A673 (cell line): ENCODE data around the gene DNAJB2. TPM values are rescaled to one million over a fixed set of nuclear protein-coding genes. Genes with fewer than 3 reads are reported as not detected.

Experiments used
- BruUV-seq: library from RNA; stranded (reverse); fragments of 400-500 nt; replicated peaks from 2 replicates; lab custom pipeline; 2021; lab: Mats Ljungman, UMichigan
- CTCF ChIA-PET: fragments of 300-600 bp; sonication (Branson Sonifier 250); formaldehyde crosslinking; loops from one replicate; lab custom pipeline; 2022; ENCODE audit warnings: antibody characterized with exemption; lab: Charles Lee
- POLR2A ChIA-PET: fragments of 300-600 bp; sonication (Branson Sonifier 250); formaldehyde crosslinking; loops from one replicate; lab custom pipeline; 2022; ENCODE audit warnings: antibody characterized with exemption; ENCODE audit not compliant: low non-redundant PET; lab: Charles Lee
- DNase-seq: peaks from one replicate; pipeline ENCODE4 v3.0.0-alpha.2; 2015; ENCODE audit warnings: low spot score
- H3K27ac ChIP-seq: fragments of 200-600 bp; sonication (generic); 2 replicates; pipeline ENCODE4 v1.5.1; 2016; ENCODE audit warnings: mixed run types, low read depth, mild to moderate bottlenecking, mixed read lengths, antibody characterized with exemption, low read length; ENCODE audit not compliant: poor library complexity, severe bottlenecking
- H3K27me3 ChIP-seq: fragments of 200-600 bp; sonication (generic); replicated peaks from 2 replicates; pipeline ENCODE4 v1.6.1; 2017; ENCODE audit warnings: mixed run types, low read depth, mild to moderate bottlenecking, mixed read lengths, antibody characterized with exemption, low read length; ENCODE audit not compliant: insufficient read depth, poor library complexity
- H3K36me3 ChIP-seq: fragments of 200-600 bp; sonication (generic); 2 replicates; pipeline ENCODE4 v1.6.1; 2016; ENCODE audit warnings: mixed run types, mild to moderate bottlenecking, mixed read lengths, antibody characterized with exemption, low read length; ENCODE audit not compliant: insufficient read depth, poor library complexity, severe bottlenecking
- H3K4me1 ChIP-seq: fragments of 200-600 bp; sonication (generic); 2 replicates; pipeline ENCODE4 v1.6.1; 2017; ENCODE audit warnings: mixed run types, mild to moderate bottlenecking, mixed read lengths, antibody characterized with exemption, low read length; ENCODE audit not compliant: insufficient read depth, poor library complexity, severe bottlenecking
- H3K4me3 ChIP-seq: fragments of 200-600 bp; sonication (generic); 2 replicates; pipeline ENCODE4 v1.5.1; 2016; ENCODE audit warnings: low read depth, mixed run types, mild to moderate bottlenecking, mixed read lengths, low read length; ENCODE audit not compliant: poor library complexity, severe bottlenecking
- H3K9me3 ChIP-seq: fragments of 200-600 bp; sonication (generic); 2 replicates; pipeline ENCODE4 v1.6.1; 2016; ENCODE audit warnings: mixed run types, low read depth, mild to moderate bottlenecking, mixed read lengths, antibody characterized with exemption, low read length; ENCODE audit not compliant: poor library complexity, severe bottlenecking
- CTCF ChIP-seq: fragments of 300-800, 200-600 bp; sonication (generic); conservative IDR thresholded peaks from 2 replicates; pipeline ENCODE4 v1.5.1; 2017; ENCODE audit warnings: low read depth, mild to moderate bottlenecking, antibody characterized with exemption, low read length, moderate library complexity, mixed read lengths
- EZH2 ChIP-seq: fragments of 200-600 bp; sonication (generic); IDR thresholded peaks from 2 replicates; pipeline ENCODE4 v1.6.1; 2017; ENCODE audit warnings: borderline replicate concordance, low read depth, mild to moderate bottlenecking, mixed read lengths, antibody characterized with exemption, low read length; ENCODE audit not compliant: poor library complexity, severe bottlenecking
- intact Hi-C: fragments of 100-400 bp; cut with micrococcal nuclease; formaldehyde crosslinking; loops from one replicate; pipeline ENCODE4 v1.10.0; 2022; ENCODE audit not compliant: unreplicated experiment
- total RNA-seq: library from RNA; stranded (reverse); gene quantifications from 2 replicates; pipeline ENCODE4 v1.2.3, GENCODE V29; 2021

The DNAJB2 gene
- total RNA-seq, 1 experiment from 2014 or later, result 24.4 TPM

GRCh38 chr2:219278655-219279150 lies 463 bp upstream of the DNAJB2 start:
- TF ChIP-seq EZH2 (no peak), CTCF (no peak)
- BruUV-seq, result no TSS peak
- intact Hi-C loops, result loop anchor here (5.0 kb wide), 1 partner anchor 116 kb away; the partner anchor contains the start of gene NHEJ1
- POLR2A ChIA-PET, result interaction anchor here (0.6 kb wide), 2 partner anchors 88 to 108 kb away, joined by 3 read pairs; no protein-coding TSS in a partner anchor
- peaks cover 20% of the 10 kb centered on the region for H3K4me1 ChIP-seq
- H3K27ac ChIP-seq, result peak overlapping the region; percentile 90
- CTCF ChIA-PET, result interaction anchor here (1.2 to 3.4 kb wide), 2 partner anchors 16 to 26 kb away, joined by 10 to 22 read pairs; partner anchors contain the start of gene TUBA4B
- no peaks in the 10 kb centered on the region for H3K9me3 ChIP-seq
- no peaks in the 10 kb centered on the region for H3K27me3 ChIP-seq
- peak overlapping the region; percentile 58 for H3K4me3 ChIP-seq
- DNase-seq, result no peak
- H3K36me3 ChIP-seq, result no peaks in the 10 kb centered on the region

DNA sequence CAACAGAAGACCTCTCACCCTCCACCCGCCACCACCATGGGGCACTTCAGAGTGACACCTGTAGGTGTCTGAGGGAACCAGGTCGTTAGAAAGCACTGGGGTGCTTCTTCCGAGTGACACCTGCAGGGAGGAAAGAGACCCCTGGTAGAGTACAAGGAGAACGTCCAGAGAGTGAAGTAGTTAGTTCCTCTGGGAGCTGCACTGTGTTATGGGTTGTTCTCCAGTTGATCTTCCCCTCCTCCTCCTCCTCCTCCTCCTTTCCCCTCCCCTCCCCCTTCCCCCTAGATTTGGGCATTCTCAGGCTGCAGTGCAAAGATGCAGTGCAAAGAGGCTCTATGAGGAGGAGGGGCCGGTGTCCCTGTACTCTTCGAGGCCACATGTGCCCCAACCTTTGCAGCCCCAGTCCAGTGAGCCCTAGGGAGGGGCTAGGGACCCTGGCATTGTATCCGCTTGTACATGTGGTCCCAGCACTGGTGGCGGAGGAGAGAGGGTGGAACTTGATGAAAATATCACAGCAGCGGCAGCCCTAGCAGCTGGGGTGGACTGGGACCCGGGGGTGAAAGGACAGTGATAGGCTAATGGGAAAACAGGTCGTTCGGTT lies 850 bp downstream of the DNAJB2 start:
- no peaks in the 10 kb centered on the region for H3K27me3 ChIP-seq
- TF ChIP-seq CTCF, result no peak
- no peak for TF ChIP-seq EZH2
- CTCF ChIA-PET, result interaction anchor here (3.4 kb wide), 1 partner anchor 15 kb away, joined by 22 read pairs; no protein-coding TSS in a partner anchor
- H3K9me3 ChIP-seq, result no peaks in the 10 kb centered on the region
- H3K27ac ChIP-seq, result peak overlapping the region; percentile 90
- no TSS peak for BruUV-seq
- H3K4me3 ChIP-seq, result peak overlapping the region; percentile 58
- peaks cover 2% of the 10 kb centered on the region for H3K36me3 ChIP-seq
- POLR2A ChIA-PET, result no interaction called here
- DNase-seq, result no peak
- intact Hi-C loops, result loop anchor here (5.0 kb wide), 1 partner anchor 118 kb away; the partner anchor contains the start of gene NHEJ1
- H3K4me1 ChIP-seq, result peaks cover 20% of the 10 kb centered on the region

- peaks cover 20% of the 10 kb centered on the region for H3K4me1 ChIP-seq
- no peaks in the 10 kb centered on the region for H3K27me3 ChIP-seq
- ChIA-PET CTCF (no interaction called here), POLR2A (interaction anchor here (0.5 kb wide), 1 partner anchor 162 kb away, joined by 4 read pairs; no protein-coding TSS in a partner anchor)
- TF ChIP-seq CTCF (no peak), EZH2 (no peak)
- intact Hi-C loops, result no loop called here
- no peaks in the 10 kb centered on the region for H3K9me3 ChIP-seq
- BruUV-seq, result no TSS peak
- no peak overlapping the region for H3K4me3 ChIP-seq
- H3K27ac ChIP-seq, result no peak overlapping the region
- peaks cover 2% of the 10 kb centered on the region for H3K36me3 ChIP-seq
- DNase-seq, result no peak
Observed at GRCh38 chr2:219280651-219281050, 1.5 kb downstream of the DNAJB2 start.
